A673 (cell line): ENCODE data around the gene HSD17B8. TPM values are rescaled to one million over a fixed set of nuclear protein-coding genes. Genes with fewer than 3 reads are reported as not detected.

Experiments used
- BruUV-seq: library from RNA; stranded (reverse); fragments of 400-500 nt; replicated peaks from 2 replicates; lab custom pipeline; 2021; lab: Mats Ljungman, UMichigan
- CTCF ChIA-PET: fragments of 300-600 bp; sonication (Branson Sonifier 250); formaldehyde crosslinking; loops from one replicate; lab custom pipeline; 2022; ENCODE audit warnings: antibody characterized with exemption; lab: Charles Lee
- POLR2A ChIA-PET: fragments of 300-600 bp; sonication (Branson Sonifier 250); formaldehyde crosslinking; loops from one replicate; lab custom pipeline; 2022; ENCODE audit warnings: antibody characterized with exemption; ENCODE audit not compliant: low non-redundant PET; lab: Charles Lee
- DNase-seq: peaks from one replicate; pipeline ENCODE4 v3.0.0-alpha.2; 2015; ENCODE audit warnings: low spot score
- H3K27ac ChIP-seq: fragments of 200-600 bp; sonication (generic); 2 replicates; pipeline ENCODE4 v1.5.1; 2016; ENCODE audit warnings: mixed run types, low read depth, mild to moderate bottlenecking, mixed read lengths, antibody characterized with exemption, low read length; ENCODE audit not compliant: poor library complexity, severe bottlenecking
- H3K27me3 ChIP-seq: fragments of 200-600 bp; sonication (generic); replicated peaks from 2 replicates; pipeline ENCODE4 v1.6.1; 2017; ENCODE audit warnings: mixed run types, low read depth, mild to moderate bottlenecking, mixed read lengths, antibody characterized with exemption, low read length; ENCODE audit not compliant: insufficient read depth, poor library complexity
- H3K36me3 ChIP-seq: fragments of 200-600 bp; sonication (generic); 2 replicates; pipeline ENCODE4 v1.6.1; 2016; ENCODE audit warnings: mixed run types, mild to moderate bottlenecking, mixed read lengths, antibody characterized with exemption, low read length; ENCODE audit not compliant: insufficient read depth, poor library complexity, severe bottlenecking
- H3K4me1 ChIP-seq: fragments of 200-600 bp; sonication (generic); 2 replicates; pipeline ENCODE4 v1.6.1; 2017; ENCODE audit warnings: mixed run types, mild to moderate bottlenecking, mixed read lengths, antibody characterized with exemption, low read length; ENCODE audit not compliant: insufficient read depth, poor library complexity, severe bottlenecking
- H3K4me3 ChIP-seq: fragments of 200-600 bp; sonication (generic); 2 replicates; pipeline ENCODE4 v1.5.1; 2016; ENCODE audit warnings: low read depth, mixed run types, mild to moderate bottlenecking, mixed read lengths, low read length; ENCODE audit not compliant: poor library complexity, severe bottlenecking
- H3K9me3 ChIP-seq: fragments of 200-600 bp; sonication (generic); 2 replicates; pipeline ENCODE4 v1.6.1; 2016; ENCODE audit warnings: mixed run types, low read depth, mild to moderate bottlenecking, mixed read lengths, antibody characterized with exemption, low read length; ENCODE audit not compliant: poor library complexity, severe bottlenecking
- CTCF ChIP-seq: fragments of 300-800, 200-600 bp; sonication (generic); conservative IDR thresholded peaks from 2 replicates; pipeline ENCODE4 v1.5.1; 2017; ENCODE audit warnings: low read depth, mild to moderate bottlenecking, antibody characterized with exemption, low read length, moderate library complexity, mixed read lengths
- EZH2 ChIP-seq: fragments of 200-600 bp; sonication (generic); IDR thresholded peaks from 2 replicates; pipeline ENCODE4 v1.6.1; 2017; ENCODE audit warnings: borderline replicate concordance, low read depth, mild to moderate bottlenecking, mixed read lengths, antibody characterized with exemption, low read length; ENCODE audit not compliant: poor library complexity, severe bottlenecking
- intact Hi-C: fragments of 100-400 bp; cut with micrococcal nuclease; formaldehyde crosslinking; loops from one replicate; pipeline ENCODE4 v1.10.0; 2022; ENCODE audit not compliant: unreplicated experiment
- total RNA-seq: library from RNA; stranded (reverse); gene quantifications from 2 replicates; pipeline ENCODE4 v1.2.3, GENCODE V29; 2021

HSD17B8 gene
- total RNA-seq, 1 experiment from 2014 or later, result 5.9 TPM

DNA sequence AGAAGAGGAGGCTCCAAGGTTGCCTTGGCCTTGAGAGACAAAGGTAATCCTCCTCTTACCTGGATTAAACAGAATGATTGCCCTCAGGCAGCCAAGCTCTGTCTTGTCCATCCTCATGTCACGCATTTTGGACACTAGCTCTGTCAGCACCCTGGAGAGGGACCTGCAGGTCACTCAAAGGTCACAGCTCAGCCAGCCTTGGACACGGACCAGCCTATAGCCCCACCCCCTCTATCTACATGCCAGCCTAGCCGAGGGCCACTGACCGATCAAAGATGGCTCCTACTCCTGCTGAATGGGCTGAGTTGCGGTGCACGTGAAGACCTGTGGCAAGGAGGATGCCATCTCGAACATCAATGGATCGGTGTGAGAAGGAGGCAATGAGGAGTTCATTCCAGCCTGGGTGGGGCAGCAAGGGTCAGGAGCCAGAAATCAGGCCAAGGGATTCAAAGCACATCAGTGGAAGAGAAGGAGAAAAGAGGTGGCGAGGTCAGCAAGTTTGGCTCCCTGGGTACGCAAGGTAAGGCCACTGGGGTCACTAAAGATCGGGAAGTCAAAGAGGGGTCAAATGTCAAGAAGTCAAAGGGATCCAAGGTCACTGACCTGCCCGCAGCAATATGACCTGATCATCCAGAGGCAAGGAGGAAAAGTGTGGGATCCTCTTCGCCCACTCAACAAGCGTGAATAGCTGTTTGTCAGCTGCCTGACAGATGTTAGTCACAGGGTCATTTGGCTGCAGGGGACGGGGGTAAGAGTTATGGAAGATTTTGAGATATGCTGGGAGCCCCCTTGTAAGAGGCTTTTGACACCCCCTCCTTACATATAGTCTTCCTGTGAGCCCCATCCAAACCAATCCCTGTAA, 8.9 kb upstream of the HSD17B8 start:
- Histone ChIP-seq H3K9me3 (no peaks in the 10 kb centered on the region), H3K27ac (no peak overlapping the region), H3K27me3 (no peaks in the 10 kb centered on the region), H3K4me3 (no peak overlapping the region), H3K4me1 (peaks cover 7% of the 10 kb centered on the region), H3K36me3 (peaks cover 36% of the 10 kb centered on the region)
- ChIA-PET POLR2A (no interaction called here), CTCF (no interaction called here)
- no peak for DNase-seq
- TF ChIP-seq EZH2 (no peak), CTCF (no peak)
- BruUV-seq, result no TSS peak
- intact Hi-C loops, result no loop called here

GRCh38 chr6:33197431-33198048, 6.9 kb upstream of the HSD17B8 start:
- H3K4me1 ChIP-seq, result peaks cover 15% of the 10 kb centered on the region
- DNase-seq, result peak; percentile 78
- H3K4me3 ChIP-seq, result no peak overlapping the region
- no peaks in the 10 kb centered on the region for H3K9me3 ChIP-seq
- intact Hi-C loops, result no loop called here
- no TSS peak for BruUV-seq
- POLR2A ChIA-PET, result no interaction called here
- H3K27me3 ChIP-seq, result no peaks in the 10 kb centered on the region
- no peak overlapping the region for H3K27ac ChIP-seq
- peaks cover 44% of the 10 kb centered on the region for H3K36me3 ChIP-seq
- CTCF ChIA-PET, result no interaction called here
- no peak for TF ChIP-seq EZH2
- peak; percentile 82 for TF ChIP-seq CTCF

DNA sequence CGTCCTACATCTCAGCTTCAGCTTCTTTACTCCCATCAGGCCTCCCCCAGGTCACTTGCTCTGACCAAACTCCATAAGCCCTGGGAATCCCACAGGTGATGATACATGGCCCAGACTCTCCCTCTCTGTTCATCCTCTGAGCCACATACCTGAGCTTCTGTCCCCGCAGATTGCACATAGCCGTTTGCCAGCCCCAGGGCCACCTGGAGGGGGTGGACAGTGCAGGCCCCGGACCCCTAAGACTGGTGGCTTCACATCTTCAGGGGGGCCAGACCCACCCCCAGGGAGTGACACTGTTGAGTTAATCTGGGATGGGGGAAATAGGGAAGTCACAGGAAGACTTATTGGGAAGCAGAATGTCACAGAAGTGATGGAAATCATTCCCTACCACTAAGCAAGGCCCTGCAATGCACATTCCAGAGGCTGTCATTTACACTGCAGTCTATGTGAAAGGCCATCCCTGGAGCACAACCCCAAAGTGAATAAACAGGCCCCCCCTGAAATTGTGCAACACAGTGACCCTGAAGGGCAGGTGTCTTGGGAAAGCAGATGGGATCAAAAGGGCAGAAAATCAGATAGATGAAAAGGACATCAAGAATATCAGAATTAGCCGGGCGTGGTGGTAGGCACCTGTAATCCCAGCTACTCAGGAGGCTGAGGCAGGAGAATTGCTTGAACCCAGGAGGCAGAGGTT, 6.1 kb upstream of the HSD17B8 start:
- H3K4me1 ChIP-seq, result peaks cover 10% of the 10 kb centered on the region
- no peaks in the 10 kb centered on the region for H3K27me3 ChIP-seq
- no peak for DNase-seq
- H3K36me3 ChIP-seq, result peaks cover 52% of the 10 kb centered on the region
- no peaks in the 10 kb centered on the region for H3K9me3 ChIP-seq
- CTCF ChIA-PET, result interaction anchor here (0.6 kb wide), 1 partner anchor 547 kb away, joined by 6 read pairs; no protein-coding TSS in a partner anchor
- intact Hi-C loops, result no loop called here
- TSS peak; percentile 45 for BruUV-seq
- no peak for TF ChIP-seq EZH2
- no peak for TF ChIP-seq CTCF
- no peak overlapping the region for H3K27ac ChIP-seq
- no peak overlapping the region for H3K4me3 ChIP-seq
- POLR2A ChIA-PET, result no interaction called here
